GM12801 (cell line): ENCODE measurements around the gene CNTLN.

Source experiments
- CTCF ChIP-seq: IDR thresholded peaks from one replicate; pipeline ENCODE4 v1.5.1; 2011; ENCODE audit warnings: control low read depth; ENCODE audit not compliant: insufficient read length; ENCODE audit errors: extremely low read depth

Gene CNTLN

GRCh38 chr9:17476401-17476800, 341.6 kb downstream of the CNTLN start:
- TF ChIP-seq CTCF = no peak

- TF ChIP-seq CTCF = no peak
These were observed 343.0 kb downstream of the CNTLN start for GRCh38 chr9:17477816-17478215.

GRCh38 chr9:17480966-17481365, 346.1 kb downstream of the CNTLN start:
- no peak for TF ChIP-seq CTCF

GRCh38 chr9:17481565-17481964, 346.7 kb downstream of the CNTLN start:
- TF ChIP-seq CTCF = no peak

- no peak for TF ChIP-seq CTCF
These were observed 350.1 kb downstream of the CNTLN start for GRCh38 chr9:17484906-17485305.

GRCh38 chr9:17486396-17486795, 351.6 kb downstream of the CNTLN start:
- no peak for TF ChIP-seq CTCF

GRCh38 chr9:17487467-17487866, 352.6 kb downstream of the CNTLN start:
- TF ChIP-seq CTCF = no peak

GRCh38 chr9:17488662-17489061, 353.8 kb downstream of the CNTLN start:
- TF ChIP-seq CTCF = no peak
